T-helper 2 cell (primary cell): ENCODE results near the gene ETF1.
"Not testable (repeated sequence)": the region's sequence is repeated elsewhere in the genome, so short reads cannot be mapped to it uniquely, and the experiment has no call there.

Experiments used
- DNase-seq, 5 experiments: peaks; one replicate each; pipeline versions ENCODE4 v3.0.0 to v3.0.0-alpha.2; 2012 to 2022

The ETF1 gene

GRCh38 chr5:138489683-138490061 lies 53.4 kb downstream of the ETF1 start:
- DNase-seq = no peak

- no peak for DNase-seq
Observed at GRCh38 chr5:138488481-138488945, 54.5 kb downstream of the ETF1 start.

GRCh38 chr5:138482638-138483037 lies 60.4 kb downstream of the ETF1 start:
- no peak for DNase-seq

GRCh38 chr5:138476918-138477317 lies 66.1 kb downstream of the ETF1 start:
- no peak for DNase-seq

- DNase-seq = not testable (repeated sequence)
Observed at GRCh38 chr5:138473151-138473550, 69.9 kb downstream of the ETF1 start.

GRCh38 chr5:138472353-138472752 lies 70.7 kb downstream of the ETF1 start:
- DNase-seq = no peak

- DNase-seq = no peak
Observed at GRCh38 chr5:138471052-138471361, 72.0 kb downstream of the ETF1 start.

GRCh38 chr5:138470322-138471051 lies 72.5 kb downstream of the ETF1 start:
- no peak for DNase-seq

- DNase-seq = peak in 1 of 5 experiments; percentile 55
Observed at GRCh38 chr5:138469540-138470321, 73.3 kb downstream of the ETF1 start.

GRCh38 chr5:138468966-138469539 lies 74.0 kb downstream of the ETF1 start:
- no peak for DNase-seq

GRCh38 chr5:138468133-138468965 lies 74.7 kb downstream of the ETF1 start:
- DNase-seq = no peak

- no peak for DNase-seq
Observed at GRCh38 chr5:138467711-138468132, 75.3 kb downstream of the ETF1 start.

- DNase-seq = peak in 1 of 5 experiments; percentile 21
Observed at GRCh38 chr5:138466900-138467710, 75.9 kb downstream of the ETF1 start.

- peak in 1 of 5 experiments; percentile 19 for DNase-seq
Observed at GRCh38 chr5:138466125-138466899, 76.7 kb downstream of the ETF1 start.

GRCh38 chr5:138465261-138466124 lies 77.5 kb downstream of the ETF1 start, which contains the start of gene EGR1:
Gene EGR1, plus strand, starts transcription at chr5:138465479. Its CDS starts 283 bp downstream, at chr5:138465762.
- DNase-seq = peak; percentile 79 to 97 (median 94)

GRCh38 chr5:138464388-138465260 lies 78.4 kb downstream of the ETF1 start:
- DNase-seq = peak; percentile 82 to 98 (median 93)

- DNase-seq = peak; percentile 86 to 95 (median 88)
Observed at GRCh38 chr5:138464008-138464387, 79.0 kb downstream of the ETF1 start.

GRCh38 chr5:138463419-138464007 lies 79.5 kb downstream of the ETF1 start:
- DNase-seq = no peak
